Measurements from ENCODE around the gene KIF5B. TPM values are rescaled to one million over a fixed set of nuclear protein-coding genes. Genes with fewer than 3 reads are reported as not detected.
"Not testable (repeated sequence)": the region's sequence is repeated elsewhere in the genome, so short reads cannot be mapped to it uniquely, and the experiment has no call there.

KIF5B gene
- total and polyA plus RNA-seq, 3 donors from 2014 or later, result 49.5 to 122 (median 108) TPM

DNA sequence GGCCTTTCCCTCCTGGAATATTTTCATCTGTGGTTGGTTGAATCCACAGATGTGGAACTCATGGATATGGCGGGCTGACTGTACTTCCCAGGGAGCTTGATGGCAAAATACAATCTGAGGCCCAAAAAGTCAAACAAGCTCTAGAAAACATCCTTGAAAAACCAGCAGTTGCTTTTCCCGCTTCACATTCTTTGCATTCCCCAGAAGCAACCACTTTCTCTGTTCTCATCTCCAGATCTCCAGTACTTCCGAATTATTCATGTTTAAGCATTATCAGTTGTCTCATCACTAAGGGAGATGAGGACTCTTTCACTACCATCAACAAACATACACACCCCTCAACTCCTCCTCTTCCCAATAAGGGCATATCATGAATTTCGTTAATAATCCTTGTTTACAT lies 55.3 kb downstream of the KIF5B start:
- TF ChIP-seq POLR2A (IDR thresholded peaks at IDR 0.05), result no peak
- TF ChIP-seq, protein P1, sequence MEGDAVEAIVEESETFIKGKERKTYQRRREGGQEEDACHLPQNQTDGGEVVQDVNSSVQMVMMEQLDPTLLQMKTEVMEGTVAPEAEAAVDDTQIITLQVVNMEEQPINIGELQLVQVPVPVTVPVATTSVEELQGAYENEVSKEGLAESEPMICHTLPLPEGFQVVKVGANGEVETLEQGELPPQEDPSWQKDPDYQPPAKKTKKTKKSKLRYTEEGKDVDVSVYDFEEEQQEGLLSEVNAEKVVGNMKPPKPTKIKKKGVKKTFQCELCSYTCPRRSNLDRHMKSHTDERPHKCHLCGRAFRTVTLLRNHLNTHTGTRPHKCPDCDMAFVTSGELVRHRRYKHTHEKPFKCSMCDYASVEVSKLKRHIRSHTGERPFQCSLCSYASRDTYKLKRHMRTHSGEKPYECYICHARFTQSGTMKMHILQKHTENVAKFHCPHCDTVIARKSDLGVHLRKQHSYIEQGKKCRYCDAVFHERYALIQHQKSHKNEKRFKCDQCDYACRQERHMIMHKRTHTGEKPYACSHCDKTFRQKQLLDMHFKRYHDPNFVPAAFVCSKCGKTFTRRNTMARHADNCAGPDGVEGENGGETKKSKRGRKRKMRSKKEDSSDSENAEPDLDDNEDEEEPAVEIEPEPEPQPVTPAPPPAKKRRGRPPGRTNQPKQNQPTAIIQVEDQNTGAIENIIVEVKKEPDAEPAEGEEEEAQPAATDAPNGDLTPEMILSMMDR (IDR thresholded peaks at IDR 0.05), result no peak
- Histone ChIP-seq H3K36me3 (ENCODE audit: low read depth, missing control alignments) (no peaks in the 10 kb centered on the region), H3K27ac (no peak overlapping the region), H3K4me1 (peaks cover 6% of the 10 kb centered on the region), H3K9me3 (no peaks in the 10 kb centered on the region), H3K4me3 (no peak overlapping the region), H3K27me3 (no peaks in the 10 kb centered on the region)
- intact Hi-C loops (cut with DNase I; ENCODE audit: low total_unique reads), result no loop called here
- DNase-seq, result no peak
- 52 to 67% methylated on average over 4 of the region's 4 CpGs for WGBS, 2 donors

DNA sequence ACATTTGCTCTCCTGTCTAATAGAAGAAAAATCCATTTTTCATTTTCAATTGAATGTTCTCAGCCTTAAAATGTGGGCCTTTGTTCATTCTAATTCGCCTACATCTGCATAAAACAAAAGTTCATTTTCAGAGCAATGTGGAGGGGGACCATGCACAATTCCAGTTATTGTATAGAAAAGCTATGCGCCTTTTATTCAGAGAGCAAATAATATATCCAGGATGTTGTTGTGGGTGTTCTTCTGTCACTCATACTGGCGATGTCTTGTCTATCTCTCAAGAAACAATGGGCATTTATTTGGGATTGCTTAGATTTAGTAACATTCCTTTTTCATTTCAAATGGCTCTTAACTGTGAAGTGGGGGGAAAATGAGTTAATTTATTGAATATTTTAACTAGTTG lies 56.4 kb downstream of the KIF5B start:
- Histone ChIP-seq H3K27me3 (no peaks in the 10 kb centered on the region), H3K27ac (no peak overlapping the region), H3K9me3 (no peaks in the 10 kb centered on the region), H3K4me3 (no peak overlapping the region), H3K36me3 (ENCODE audit: low read depth, missing control alignments) (no peaks in the 10 kb centered on the region), H3K4me1 (peaks cover 6% of the 10 kb centered on the region)
- DNase-seq, result no peak
- intact Hi-C loops (cut with DNase I; ENCODE audit: low total_unique reads), result no loop called here
- TF ChIP-seq POLR2A (IDR thresholded peaks at IDR 0.05), result no peak
- WGBS, 2 donors, result 80 to 82% methylated on average over 3 of the region's 3 CpGs

DNA sequence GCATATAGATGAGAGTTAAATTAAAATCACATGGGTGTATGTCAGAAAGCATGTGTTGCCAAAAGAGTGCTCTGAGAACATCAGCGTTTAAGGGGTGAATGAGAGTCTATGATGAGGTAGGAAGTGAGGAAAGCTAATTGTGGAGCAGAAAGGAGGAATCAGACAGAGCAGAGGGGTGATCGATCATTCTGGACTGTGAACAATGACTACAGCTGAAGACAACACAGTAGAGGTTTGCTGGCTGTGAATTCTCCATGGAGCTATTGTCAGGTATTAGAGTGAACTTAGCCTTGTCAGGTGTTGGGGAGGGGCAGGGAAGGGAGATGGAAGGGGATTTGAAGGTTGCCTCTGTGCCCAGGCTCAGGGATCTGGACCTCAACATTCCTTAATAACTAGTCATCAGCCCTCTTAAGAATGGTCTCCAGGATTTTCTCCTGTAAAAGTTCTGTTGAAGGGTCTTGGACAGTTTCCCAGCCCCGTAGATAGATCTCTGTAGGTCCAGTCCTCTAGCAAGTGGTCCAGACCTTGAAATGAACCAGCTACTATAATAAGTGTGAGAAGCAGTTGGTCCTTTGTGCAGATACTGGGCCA lies 57.1 kb downstream of the KIF5B start:
- Histone ChIP-seq H3K27me3 (no peaks in the 10 kb centered on the region), H3K36me3 (ENCODE audit: low read depth, missing control alignments) (no peaks in the 10 kb centered on the region), H3K9me3 (no peaks in the 10 kb centered on the region), H3K27ac (no peak overlapping the region), H3K4me1 (peaks cover 3% of the 10 kb centered on the region), H3K4me3 (no peak overlapping the region)
- DNase-seq, result no peak
- TF ChIP-seq, protein P1 (IDR thresholded peaks at IDR 0.05), result no peak
- TF ChIP-seq POLR2A (IDR thresholded peaks at IDR 0.05), result no peak
- 49 to 67% methylated on average over 3 of the region's 3 CpGs for WGBS, 2 donors
- intact Hi-C loops (cut with DNase I; ENCODE audit: low total_unique reads), result no loop called here

DNA sequence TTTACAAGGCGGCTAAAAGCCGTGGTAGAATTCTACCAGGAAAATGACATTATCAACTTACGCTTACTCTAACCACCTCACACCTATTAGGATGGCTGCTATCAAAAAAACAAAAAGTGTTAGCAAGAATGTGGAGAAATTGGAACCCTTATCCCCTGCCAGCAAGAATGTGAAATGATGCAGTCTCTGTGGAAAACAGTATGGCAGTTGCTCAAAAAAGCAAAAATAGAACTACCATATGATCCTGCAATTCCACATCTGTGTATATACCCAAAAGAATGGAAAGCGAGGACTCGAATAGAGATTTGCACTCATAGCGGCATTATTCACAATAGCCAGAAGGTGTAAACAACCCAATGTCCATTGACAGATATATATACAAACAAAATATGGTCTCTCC lies 61.3 kb downstream of the KIF5B start:
- H3K4me1 ChIP-seq, result no peaks in the 10 kb centered on the region
- no peaks in the 10 kb centered on the region for H3K27me3 ChIP-seq
- H3K36me3 ChIP-seq (ENCODE audit: low read depth, missing control alignments), result no peaks in the 10 kb centered on the region
- no peaks in the 10 kb centered on the region for H3K9me3 ChIP-seq
- DNase-seq, result no peak
- 74 to 81% methylated on average over 6 of the region's 6 CpGs for WGBS, 2 donors
- no peak overlapping the region for H3K27ac ChIP-seq
- no peak overlapping the region for H3K4me3 ChIP-seq
- intact Hi-C loops (cut with DNase I; ENCODE audit: low total_unique reads), result no loop called here
- TF ChIP-seq, protein P1 (IDR thresholded peaks at IDR 0.05), result no peak
- no peak for TF ChIP-seq POLR2A (IDR thresholded peaks at IDR 0.05)

DNA sequence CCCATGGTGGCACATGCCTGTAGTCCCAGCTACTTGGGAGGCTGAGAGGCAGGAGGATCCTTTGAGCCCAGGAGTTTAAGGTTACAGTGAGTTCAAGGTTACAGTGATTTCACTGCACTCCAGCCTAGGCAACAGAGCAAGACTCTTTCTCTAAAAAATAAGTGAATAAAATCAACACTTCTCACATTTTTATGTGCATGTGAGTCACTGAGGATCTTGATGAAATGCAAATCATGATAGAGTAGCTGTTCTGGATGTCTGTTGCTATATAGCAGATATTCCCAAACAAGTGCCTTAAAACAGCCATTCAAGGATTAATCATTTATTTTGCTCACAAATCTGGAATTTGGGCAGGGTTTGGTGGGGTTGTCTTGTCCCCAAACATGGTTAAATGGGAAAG lies 65.3 kb downstream of the KIF5B start:
- Histone ChIP-seq H3K36me3 (ENCODE audit: low read depth, missing control alignments) (no peaks in the 10 kb centered on the region), H3K27me3 (no peaks in the 10 kb centered on the region), H3K4me3 (no peak overlapping the region), H3K9me3 (no peaks in the 10 kb centered on the region), H3K4me1 (no peaks in the 10 kb centered on the region), H3K27ac (no peak overlapping the region)
- no peak for DNase-seq
- intact Hi-C loops (cut with DNase I; ENCODE audit: low total_unique reads), result no loop called here
- no peak for TF ChIP-seq POLR2A (IDR thresholded peaks at IDR 0.05)
- TF ChIP-seq, protein P1 (IDR thresholded peaks at IDR 0.05), result no peak

DNA sequence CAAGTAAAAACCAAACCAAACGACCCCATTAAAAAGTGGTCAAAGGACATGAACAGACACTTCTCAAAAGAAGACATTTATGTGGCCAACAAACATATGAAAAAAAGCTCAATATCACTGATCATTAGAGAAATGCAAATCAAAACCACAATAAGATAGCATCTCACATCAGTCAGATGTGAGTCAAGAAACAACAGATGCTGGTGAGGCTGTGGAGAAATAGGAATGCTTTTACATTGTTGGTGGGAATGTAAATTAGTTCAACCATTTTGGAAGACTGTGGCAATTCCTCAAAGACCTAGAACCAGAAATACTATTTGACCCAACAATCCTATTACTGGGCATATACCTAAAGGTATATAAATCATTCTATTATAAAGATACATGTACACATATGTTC lies 68.4 kb downstream of the KIF5B start:
- H3K4me3 ChIP-seq; H3K4me1 ChIP-seq; H3K36me3 ChIP-seq (ENCODE audit: low read depth, missing control alignments); H3K27ac ChIP-seq; intact Hi-C loops (cut with DNase I; ENCODE audit: low total_unique reads); H3K9me3 ChIP-seq; DNase-seq; H3K27me3 ChIP-seq: not testable (repeated sequence)
- 69 to 88% methylated on average over 1 of the region's 1 CpG for WGBS, 2 donors

All from testis (tissue), 3 donors.